DND-41 (cell line): ENCODE results near the gene SNRNP70.

Experiments
- EZH2 ChIP-seq: IDR thresholded peaks from 3 replicates; pipeline ENCODE4 v1.6.1; 2012; ENCODE audit warnings: borderline replicate concordance, low read depth, mild to moderate bottlenecking, moderate library complexity, low read length, inconsistent platforms; ENCODE audit not compliant: severe bottlenecking
- TF ChIP-seq, protein P1 (sequence below): IDR thresholded peaks from 2 replicates; pipeline ENCODE4 v1.5.1; 2012; ENCODE audit warnings: borderline replicate concordance, low read length, moderate library complexity, mild to moderate bottlenecking; ENCODE audit not compliant: poor library complexity, severe bottlenecking; ENCODE audit errors: extremely low read depth

- TF ChIP-seq, protein P1, sequence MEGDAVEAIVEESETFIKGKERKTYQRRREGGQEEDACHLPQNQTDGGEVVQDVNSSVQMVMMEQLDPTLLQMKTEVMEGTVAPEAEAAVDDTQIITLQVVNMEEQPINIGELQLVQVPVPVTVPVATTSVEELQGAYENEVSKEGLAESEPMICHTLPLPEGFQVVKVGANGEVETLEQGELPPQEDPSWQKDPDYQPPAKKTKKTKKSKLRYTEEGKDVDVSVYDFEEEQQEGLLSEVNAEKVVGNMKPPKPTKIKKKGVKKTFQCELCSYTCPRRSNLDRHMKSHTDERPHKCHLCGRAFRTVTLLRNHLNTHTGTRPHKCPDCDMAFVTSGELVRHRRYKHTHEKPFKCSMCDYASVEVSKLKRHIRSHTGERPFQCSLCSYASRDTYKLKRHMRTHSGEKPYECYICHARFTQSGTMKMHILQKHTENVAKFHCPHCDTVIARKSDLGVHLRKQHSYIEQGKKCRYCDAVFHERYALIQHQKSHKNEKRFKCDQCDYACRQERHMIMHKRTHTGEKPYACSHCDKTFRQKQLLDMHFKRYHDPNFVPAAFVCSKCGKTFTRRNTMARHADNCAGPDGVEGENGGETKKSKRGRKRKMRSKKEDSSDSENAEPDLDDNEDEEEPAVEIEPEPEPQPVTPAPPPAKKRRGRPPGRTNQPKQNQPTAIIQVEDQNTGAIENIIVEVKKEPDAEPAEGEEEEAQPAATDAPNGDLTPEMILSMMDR, result no peak
- no peak for TF ChIP-seq EZH2
Observed at GRCh38 chr19:49061445-49061844, 23.8 kb upstream of the SNRNP70 start.
